Measurements from ENCODE around the gene RPS4Y1.
"Not testable (repeated sequence)": the region's sequence is repeated elsewhere in the genome, so short reads cannot be mapped to it uniquely, and the experiment has no call there.

Gene RPS4Y1

GRCh38 chrY:2868035-2868607, 26.7 kb downstream of the RPS4Y1 start:
- H4K20me1 ChIP-seq, result no peaks in the 10 kb centered on the region
- no peaks in the 10 kb centered on the region for H3K9me3 ChIP-seq (replicated peaks in 1 of 11)
- no peak overlapping the region for H3K4me3 ChIP-seq
- H3K27me3 ChIP-seq, result no peaks in the 10 kb centered on the region
- H3K36me3 ChIP-seq, result no peaks in the 10 kb centered on the region
- TF ChIP-seq Cebpa-rat (IDR thresholded peaks at IDR 0.05), result no peak
- no peak overlapping the region for H3K4me2 ChIP-seq
- H3K27ac ChIP-seq, result no peak overlapping the region
- no peaks in the 10 kb centered on the region for H3K4me1 ChIP-seq
- H3K9ac ChIP-seq, result no peak overlapping the region

- not testable (repeated sequence) for H3K4me1 ChIP-seq, H3K4me2 ChIP-seq, H3K36me3 ChIP-seq
These were observed 30.8 kb downstream of the RPS4Y1 start for GRCh38 chrY:2872234-2872633.

GRCh38 chrY:2874211-2874610, 32.8 kb downstream of the RPS4Y1 start:
- Histone ChIP-seq H3K9ac (no peak overlapping the region), H3K27me3 (no peaks in the 10 kb centered on the region), H3K36me3 (no peaks in the 10 kb centered on the region), H4K20me1 (no peaks in the 10 kb centered on the region), H3K27ac (no peak overlapping the region), H3K4me3 (no peak overlapping the region), H3K9me3 (replicated peaks in 1 of 11) (no peaks in the 10 kb centered on the region), H3K4me1 (no peaks in the 10 kb centered on the region), H3K4me2 (no peak overlapping the region)
- no peak for TF ChIP-seq Cebpa-rat (IDR thresholded peaks at IDR 0.05)

More at GRCh38 chrY:2872234-2872633, 30.8 kb downstream of the RPS4Y1 start:
- H3K9me3 ChIP-seq (replicated peaks in 1 of 11); H3K27ac ChIP-seq; H3K4me3 ChIP-seq; H3K27me3 ChIP-seq; H4K20me1 ChIP-seq; H3K9ac ChIP-seq: not testable (repeated sequence)

GRCh38 chrY:2883561-2883960, 42.2 kb downstream of the RPS4Y1 start:
- H3K9ac ChIP-seq, result no peak overlapping the region
- no peaks in the 10 kb centered on the region for H3K4me1 ChIP-seq
- no peaks in the 10 kb centered on the region for H3K36me3 ChIP-seq
- H3K27me3 ChIP-seq, result no peaks in the 10 kb centered on the region
- H4K20me1 ChIP-seq, result no peaks in the 10 kb centered on the region
- no peak for TF ChIP-seq Cebpa-rat (IDR thresholded peaks at IDR 0.05)
- no peaks in the 10 kb centered on the region for H3K9me3 ChIP-seq (replicated peaks in 1 of 11)
- H3K4me2 ChIP-seq, result no peak overlapping the region
- no peak overlapping the region for H3K27ac ChIP-seq
- no peak overlapping the region for H3K4me3 ChIP-seq

- no peak overlapping the region for H3K4me3 ChIP-seq
- no peaks in the 10 kb centered on the region for H3K27me3 ChIP-seq
- H3K4me2 ChIP-seq, result no peak overlapping the region
- no peak overlapping the region for H3K27ac ChIP-seq
- H3K4me1 ChIP-seq, result no peaks in the 10 kb centered on the region
- H4K20me1 ChIP-seq, result no peaks in the 10 kb centered on the region
- no peaks in the 10 kb centered on the region for H3K9me3 ChIP-seq (replicated peaks in 1 of 11)
- H3K9ac ChIP-seq, result no peak overlapping the region
- H3K36me3 ChIP-seq, result no peaks in the 10 kb centered on the region
- no peak for TF ChIP-seq Cebpa-rat (IDR thresholded peaks at IDR 0.05)
These were observed 44.5 kb downstream of the RPS4Y1 start for GRCh38 chrY:2885880-2886279.

GRCh38 chrY:2887386-2887785, 46.0 kb downstream of the RPS4Y1 start:
- H3K36me3 ChIP-seq, result no peaks in the 10 kb centered on the region
- H3K9me3 ChIP-seq (replicated peaks in 1 of 11), result no peaks in the 10 kb centered on the region
- TF ChIP-seq Cebpa-rat (IDR thresholded peaks at IDR 0.05), result no peak
- no peak overlapping the region for H3K4me2 ChIP-seq
- no peaks in the 10 kb centered on the region for H4K20me1 ChIP-seq
- H3K4me3 ChIP-seq, result no peak overlapping the region
- no peaks in the 10 kb centered on the region for H3K27me3 ChIP-seq
- H3K4me1 ChIP-seq, result no peaks in the 10 kb centered on the region
- H3K9ac ChIP-seq, result no peak overlapping the region
- H3K27ac ChIP-seq, result no peak overlapping the region

- Histone ChIP-seq H4K20me1 (no peaks in the 10 kb centered on the region), H3K36me3 (no peaks in the 10 kb centered on the region), H3K4me1 (no peaks in the 10 kb centered on the region), H3K9ac (no peak overlapping the region), H3K4me2 (no peak overlapping the region), H3K9me3 (replicated peaks in 1 of 11) (no peaks in the 10 kb centered on the region), H3K4me3 (no peak overlapping the region), H3K27me3 (no peaks in the 10 kb centered on the region), H3K27ac (no peak overlapping the region)
- TF ChIP-seq Cebpa-rat (IDR thresholded peaks at IDR 0.05), result no peak
These were observed 46.6 kb downstream of the RPS4Y1 start for GRCh38 chrY:2887955-2888354.

GRCh38 chrY:2893471-2893870, 52.1 kb downstream of the RPS4Y1 start:
- no peaks in the 10 kb centered on the region for H4K20me1 ChIP-seq
- no peak for TF ChIP-seq Cebpa-rat (IDR thresholded peaks at IDR 0.05)
- H3K27me3 ChIP-seq, result no peaks in the 10 kb centered on the region
- no peak overlapping the region for H3K9ac ChIP-seq
- H3K36me3 ChIP-seq, result no peaks in the 10 kb centered on the region
- no peaks in the 10 kb centered on the region for H3K9me3 ChIP-seq (replicated peaks in 1 of 11)
- no peak overlapping the region for H3K27ac ChIP-seq
- H3K4me2 ChIP-seq, result no peak overlapping the region
- H3K4me3 ChIP-seq, result no peak overlapping the region
- no peaks in the 10 kb centered on the region for H3K4me1 ChIP-seq

GRCh38 chrY:2896050-2896449, 54.6 kb downstream of the RPS4Y1 start:
- Histone ChIP-seq H3K4me2 (no peak overlapping the region), H3K4me1 (no peaks in the 10 kb centered on the region), H3K36me3 (no peaks in the 10 kb centered on the region), H3K9me3 (replicated peaks in 1 of 11) (no peaks in the 10 kb centered on the region), H4K20me1 (no peaks in the 10 kb centered on the region), H3K9ac (no peak overlapping the region), H3K27ac (no peak overlapping the region), H3K27me3 (no peaks in the 10 kb centered on the region), H3K4me3 (no peak overlapping the region)
- no peak for TF ChIP-seq Cebpa-rat (IDR thresholded peaks at IDR 0.05)

- TF ChIP-seq Cebpa-rat (IDR thresholded peaks at IDR 0.05), result no peak
- Histone ChIP-seq H3K9me3 (replicated peaks in 1 of 11) (no peaks in the 10 kb centered on the region), H3K27me3 (no peaks in the 10 kb centered on the region), H4K20me1 (no peaks in the 10 kb centered on the region), H3K27ac (no peak overlapping the region), H3K4me2 (no peak overlapping the region), H3K4me3 (no peak overlapping the region), H3K36me3 (no peaks in the 10 kb centered on the region), H3K4me1 (no peaks in the 10 kb centered on the region), H3K9ac (no peak overlapping the region)
These were observed 66.0 kb downstream of the RPS4Y1 start for GRCh38 chrY:2907356-2907755.

Measured in BLaER1 treated with 17β-estradiol and CSF1 and Interleukin-3, amounts not matched to agents 10 nM and 100 nM (cell line).